OCI-LY7 (cell line): ENCODE results near the gene SMARCD1. TPM values are rescaled to one million over a fixed set of nuclear protein-coding genes. Genes with fewer than 3 reads are reported as not detected.
"Not testable (repeated sequence)": the region's sequence is repeated elsewhere in the genome, so short reads cannot be mapped to it uniquely, and the experiment has no call there.

ENCODE experiments used
- BruUV-seq: library from RNA; stranded (reverse); fragments of 400-500 nt; replicated peaks from 2 replicates; lab custom pipeline; 2021; lab: Mats Ljungman, UMichigan
- CTCF ChIA-PET: fragments of 300-600 bp; sonication (Branson Sonifier 250); formaldehyde crosslinking; loops from one replicate; lab custom pipeline; 2022; ENCODE audit warnings: antibody characterized with exemption; ENCODE audit not compliant: unreplicated experiment; lab: Charles Lee
- POLR2A ChIA-PET: fragments of 300-600 bp; sonication (Branson Sonifier 250); formaldehyde crosslinking; loops from one replicate; lab custom pipeline; 2022; ENCODE audit warnings: antibody characterized with exemption; lab: Charles Lee
- DNase-seq: peaks from one replicate; pipeline ENCODE4 v3.0.0-alpha.2; 2015; ENCODE audit warnings: low spot score
- H2AFZ ChIP-seq: fragments of 200-600 bp; sonication (generic), shearing (Covaris generic); 2 replicates; pipeline ENCODE4 v1.6.1; 2014; ENCODE audit warnings: mild to moderate bottlenecking, antibody characterized with exemption, low read length, moderate library complexity
- H3K27ac ChIP-seq: fragments of 200-600 bp; sonication (generic); 2 replicates; pipeline ENCODE4 v1.5.1; 2014; ENCODE audit warnings: mixed run types, low read depth, mild to moderate bottlenecking, moderate library complexity, low read length, inconsistent platforms; ENCODE audit not compliant: poor library complexity, severe bottlenecking
- H3K36me3 ChIP-seq: fragments of 200-600 bp; sonication (generic); 2 replicates; pipeline ENCODE4 v1.6.1; 2014; ENCODE audit warnings: mild to moderate bottlenecking, antibody characterized with exemption, low read length, moderate library complexity, mixed read lengths; ENCODE audit not compliant: insufficient read depth
- H3K4me1 ChIP-seq: fragments of 200-600 bp; sonication (generic); 2 replicates; pipeline ENCODE4 v1.5.1; 2014; ENCODE audit warnings: mild to moderate bottlenecking, low read length; ENCODE audit not compliant: insufficient read depth, poor library complexity, severe bottlenecking
- H3K4me2 ChIP-seq: fragments of 200-600 bp; sonication (generic); 2 replicates; pipeline ENCODE4 v1.6.1; 2014; ENCODE audit warnings: mild to moderate bottlenecking, low read length
- H3K4me3 ChIP-seq: fragments of 200-600 bp; sonication (generic); 2 replicates; pipeline ENCODE4 v1.5.1; 2014; ENCODE audit warnings: mild to moderate bottlenecking, low read depth, low read length; ENCODE audit not compliant: poor library complexity, severe bottlenecking
- H3K79me2 ChIP-seq: fragments of 200-600 bp; sonication (generic); 2 replicates; pipeline ENCODE4 v1.6.1; 2016; ENCODE audit warnings: low read depth, mild to moderate bottlenecking, low read length, moderate library complexity, mixed read lengths; ENCODE audit not compliant: insufficient read depth
- H3K9me2 ChIP-seq: fragments of 200-600 bp; sonication (generic); 2 replicates; pipeline ENCODE4 v1.6.1; 2016; ENCODE audit warnings: mild to moderate bottlenecking, low read length, mixed read lengths; ENCODE audit not compliant: insufficient read depth
- H3K9me3 ChIP-seq: fragments of 200-600 bp; sonication (generic); 2 replicates; pipeline ENCODE4 v1.6.1; 2014; ENCODE audit warnings: mild to moderate bottlenecking, mixed run types, low read length, mixed read lengths
- H4K20me1 ChIP-seq: fragments of 200-600 bp; sonication (generic); 2 replicates; pipeline ENCODE4 v1.6.1; 2014; ENCODE audit warnings: mild to moderate bottlenecking, antibody characterized with exemption, low read length, moderate library complexity, mixed read lengths; ENCODE audit not compliant: insufficient read depth
- EZH2phosphoT487 ChIP-seq: fragments of 200-600 bp; sonication (generic); IDR thresholded peaks from 2 replicates; pipeline ENCODE4 v1.6.1; 2018; ENCODE audit warnings: low read depth, borderline replicate concordance, mild to moderate bottlenecking, mixed run types, antibody characterized with exemption, low read length, moderate library complexity, mixed read lengths
- intact Hi-C: fragments of 100-400 bp; cut with micrococcal nuclease; formaldehyde crosslinking; loops from one replicate; pipeline ENCODE4 v1.10.0; 2022; ENCODE audit not compliant: unreplicated experiment
- total RNA-seq, 2 experiments: library from RNA; depleted of rRNA in 1 of 2; stranded (reverse); fragments of >200 nt in 1 of 2; shearing (Covaris generic) in 1 of 2; gene quantifications; 2 replicates each; pipeline ENCODE4 v1.2.3, GENCODE V29; 2014 to 2022
- TF ChIP-seq, protein P1 (sequence below): fragments of 200-600 bp; sonication (generic); conservative IDR thresholded peaks from 2 replicates; pipeline ENCODE4 v1.5.1; 2014; ENCODE audit warnings: mild to moderate bottlenecking, antibody characterized with exemption, low read length, moderate library complexity, mixed read lengths

Gene SMARCD1
- total RNA-seq, 2 experiments from 2014 or later, result 92.8 to 134 TPM

DNA sequence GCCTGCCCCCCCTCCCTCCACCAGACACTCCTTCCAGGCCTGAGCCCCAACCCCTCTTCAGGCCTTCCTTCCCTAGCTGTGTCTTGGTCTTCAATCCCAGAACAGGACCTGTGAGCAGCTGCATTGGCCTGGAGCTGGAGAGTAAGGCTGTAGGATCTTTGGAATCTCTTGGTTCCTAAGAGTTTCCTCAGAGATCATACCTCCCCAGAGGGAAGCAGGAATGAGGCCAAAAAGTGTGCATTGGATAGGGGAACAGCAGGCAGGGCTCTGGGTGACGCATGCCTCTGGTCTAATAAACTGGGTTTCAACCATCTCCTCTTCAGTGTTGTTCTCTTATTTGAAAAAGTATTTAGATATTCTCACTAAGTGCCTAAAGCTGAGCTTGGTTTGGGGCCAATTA, 1.8 kb upstream of the SMARCD1 start:
- TF ChIP-seq, protein P1, sequence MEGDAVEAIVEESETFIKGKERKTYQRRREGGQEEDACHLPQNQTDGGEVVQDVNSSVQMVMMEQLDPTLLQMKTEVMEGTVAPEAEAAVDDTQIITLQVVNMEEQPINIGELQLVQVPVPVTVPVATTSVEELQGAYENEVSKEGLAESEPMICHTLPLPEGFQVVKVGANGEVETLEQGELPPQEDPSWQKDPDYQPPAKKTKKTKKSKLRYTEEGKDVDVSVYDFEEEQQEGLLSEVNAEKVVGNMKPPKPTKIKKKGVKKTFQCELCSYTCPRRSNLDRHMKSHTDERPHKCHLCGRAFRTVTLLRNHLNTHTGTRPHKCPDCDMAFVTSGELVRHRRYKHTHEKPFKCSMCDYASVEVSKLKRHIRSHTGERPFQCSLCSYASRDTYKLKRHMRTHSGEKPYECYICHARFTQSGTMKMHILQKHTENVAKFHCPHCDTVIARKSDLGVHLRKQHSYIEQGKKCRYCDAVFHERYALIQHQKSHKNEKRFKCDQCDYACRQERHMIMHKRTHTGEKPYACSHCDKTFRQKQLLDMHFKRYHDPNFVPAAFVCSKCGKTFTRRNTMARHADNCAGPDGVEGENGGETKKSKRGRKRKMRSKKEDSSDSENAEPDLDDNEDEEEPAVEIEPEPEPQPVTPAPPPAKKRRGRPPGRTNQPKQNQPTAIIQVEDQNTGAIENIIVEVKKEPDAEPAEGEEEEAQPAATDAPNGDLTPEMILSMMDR, result no peak
- no peak for TF ChIP-seq EZH2phosphoT487
- DNase-seq, result no peak
- H3K9me2 ChIP-seq, result no peaks in the 10 kb centered on the region
- no TSS peak for BruUV-seq
- intact Hi-C loops, result no loop called here
- no peak overlapping the region for H3K4me3 ChIP-seq
- H3K27ac ChIP-seq, result no peak overlapping the region
- 0 out of 2 replicates have a peak, but pooled peaks cover 3% of the 10 kb centered on the region for H4K20me1 ChIP-seq
- H3K4me2 ChIP-seq, result 0 out of 2 replicates have a peak overlapping the region, but pooled peaks have one; percentile 12
- H3K9me3 ChIP-seq, result no peaks in the 10 kb centered on the region
- no peak overlapping the region for H2AFZ ChIP-seq
- POLR2A ChIA-PET, result interaction anchor here (0.6 to 6.0 kb wide), 4 partner anchors 28 to 237 kb away, joined by 3 to 62 read pairs (median 12); partner anchors contain the start of genes CERS5 and COX14
- CTCF ChIA-PET, result no interaction called here
- peaks cover 20% of the 10 kb centered on the region for H3K36me3 ChIP-seq
- peaks cover 30% of the 10 kb centered on the region for H3K4me1 ChIP-seq
- H3K79me2 ChIP-seq, result peaks cover 16% of the 10 kb centered on the region; the same call in 1 of the 2 replicates

DNA sequence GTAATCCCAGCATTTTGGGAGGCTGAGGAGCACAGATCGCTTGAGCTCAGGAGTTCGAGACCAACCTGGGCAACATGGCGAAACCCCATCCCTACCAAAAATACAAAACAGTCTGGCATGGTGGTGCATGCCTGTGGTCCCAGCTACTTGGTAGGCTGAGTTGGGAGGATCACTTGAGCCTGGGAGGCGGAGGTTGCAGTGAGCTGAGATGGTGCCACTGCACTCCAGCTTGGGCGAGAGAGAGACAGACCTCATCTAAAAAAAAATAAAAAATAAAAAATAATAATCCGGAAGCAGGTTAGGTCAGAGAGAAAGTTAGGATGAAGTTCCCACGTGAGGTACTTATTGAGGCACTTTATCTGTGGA, 750 bp upstream of the SMARCD1 start:
- intact Hi-C loops, DNase-seq, H4K20me1 ChIP-seq, BruUV-seq, H3K9me3 ChIP-seq, H3K9me2 ChIP-seq: not testable (repeated sequence)
- ChIA-PET POLR2A (interaction anchor here (0.6 to 6.0 kb wide), 20 partner anchors 13 to 1064 kb away, joined by 3 to 62 read pairs (median 4); partner anchors contain the start of genes ATF1, CERS5, COX14 and RACGAP1), CTCF (interaction anchor here (0.7 to 2.6 kb wide), 6 partner anchors 10 to 119 kb away, joined by 3 to 35 read pairs (median 4); partner anchors contain the start of genes CERS5 and COX14)
- Histone ChIP-seq H3K4me1 (peaks cover 38% of the 10 kb centered on the region), H3K4me3 (peak overlapping the region; percentile 89), H3K27ac (peak overlapping the region; percentile 83), H3K4me2 (peak overlapping the region; percentile 93), H3K36me3 (peaks cover 31% of the 10 kb centered on the region), H2AFZ (peak overlapping the region; percentile 96), H3K79me2 (peaks cover 16% of the 10 kb centered on the region; the same call in 1 of the 2 replicates)

DNA sequence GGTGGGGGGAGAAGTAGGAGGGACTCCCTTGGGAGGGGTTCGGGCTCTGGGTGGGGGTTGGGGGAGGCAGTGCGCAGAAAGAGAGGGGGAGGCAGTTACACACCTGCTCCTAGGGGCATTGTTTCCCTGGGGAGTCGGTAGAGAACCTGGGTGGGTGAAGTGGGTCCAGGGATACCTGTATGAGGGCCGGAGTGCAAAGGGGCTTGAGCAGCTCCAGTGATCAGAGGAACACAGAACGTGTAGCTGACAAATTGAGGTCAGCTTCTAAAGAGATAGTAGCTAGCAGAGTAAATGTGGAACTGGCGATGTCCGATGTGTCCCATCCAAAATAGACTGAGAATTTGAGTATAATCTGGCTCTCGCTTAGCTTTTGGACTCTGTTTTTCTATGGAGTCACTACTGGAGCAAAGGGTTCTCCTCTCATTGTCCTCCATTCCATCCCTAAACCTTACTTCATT, 502 bp downstream of the SMARCD1 start:
- no peak for TF ChIP-seq EZH2phosphoT487
- TF ChIP-seq, protein P1, result no peak
- peak; percentile 80 for DNase-seq
- BruUV-seq, result no TSS peak
- peak overlapping the region; percentile 93 for H3K4me2 ChIP-seq
- H2AFZ ChIP-seq, result no peak overlapping the region
- H3K79me2 ChIP-seq, result peaks cover 16% of the 10 kb centered on the region; the same call in 1 of the 2 replicates
- peak overlapping the region; percentile 83 for H3K27ac ChIP-seq
- 0 out of 2 replicates have a peak, but pooled peaks cover 3% of the 10 kb centered on the region for H4K20me1 ChIP-seq
- H3K4me1 ChIP-seq, result peaks cover 38% of the 10 kb centered on the region
- H3K9me2 ChIP-seq, result no peaks in the 10 kb centered on the region
- peaks cover 42% of the 10 kb centered on the region for H3K36me3 ChIP-seq
- intact Hi-C loops, result loop anchor here (1.0 kb wide), 3 partner anchors 26 to 315 kb away; partner anchors contain the start of genes CERS5 and LARP4
- H3K9me3 ChIP-seq, result no peaks in the 10 kb centered on the region
- POLR2A ChIA-PET, result interaction anchor here (0.5 to 6.0 kb wide), 7 partner anchors 26 to 953 kb away, joined by 3 to 62 read pairs (median 4); partner anchors contain the start of genes ATF1, CERS5 and COX14
- CTCF ChIA-PET, result interaction anchor here (0.6 to 2.6 kb wide), 8 partner anchors 11 to 789 kb away, joined by 3 to 35 read pairs (median 4); partner anchors contain the start of genes CERS5, COX14 and DIP2B
- H3K4me3 ChIP-seq, result peak overlapping the region; percentile 89
